ENCODE results near the gene GALNT17.

- TF ChIP-seq CTCF (conservative IDR thresholded peaks at IDR 0.05; ENCODE audit: low read depth, low read length) (no peak), EZH2 (IDR thresholded peaks at IDR 0.05; ENCODE audit: borderline replicate concordance, low read depth, low read length, poor library complexity, severe bottlenecking) (no peak)
Observed at GRCh38 chr7:71332207-71332606, 200.3 kb downstream of the GALNT17 start.

Data from A673 (cell line).